Activated CD8-positive, alpha-beta T cell treated with anti-CD3 and anti-CD28 coated beads, Interleukin-2, amount 10 ng/mL, durations not matched to agents 7 days and 5 days (primary cell): ENCODE measurements around the gene NAPA. TPM values are rescaled to one million over a fixed set of nuclear protein-coding genes. Genes with fewer than 3 reads are reported as not detected.

Experiments
- ATAC-seq: fragments of 150-1000 bp; cut with Tn5 transposase; one replicate; pipeline ENCODE4 v1.10.0; 2021; ENCODE audit warnings: moderate library complexity
- CTCF ChIA-PET: fragments of 350-600 bp; sonication (Branson Sonifier 250); formaldehyde crosslinking; loops from one replicate; lab custom pipeline; 2021; ENCODE audit warnings: antibody characterized with exemption; lab: Charles Lee
- POLR2A ChIA-PET: fragments of 350-600 bp; sonication (Branson Sonifier 250); formaldehyde crosslinking; loops from one replicate; lab custom pipeline; 2021; ENCODE audit warnings: antibody characterized with exemption; lab: Charles Lee
- DNase-seq: peaks from one replicate; pipeline ENCODE4 v3.0.0-alpha.2; 2020
- H3K27ac Mint-ChIP-seq: one replicate; pipeline ENCODE4 v1.8.0; 2021; ENCODE audit warnings: mild to moderate bottlenecking, mixed read lengths
- H3K27me3 Mint-ChIP-seq: one replicate; pipeline ENCODE4 v1.8.0; 2021; ENCODE audit warnings: low read depth, mixed read lengths
- H3K36me3 Mint-ChIP-seq: one replicate; pipeline ENCODE4 v1.8.0; 2021; ENCODE audit warnings: low read depth, mixed read lengths
- H3K4me1 Mint-ChIP-seq: one replicate; pipeline ENCODE4 v1.8.0; 2021; ENCODE audit warnings: low read depth, mixed read lengths
- H3K4me3 Mint-ChIP-seq: one replicate; pipeline ENCODE4 v1.8.0; 2021; ENCODE audit warnings: mild to moderate bottlenecking, mixed read lengths
- H3K9me3 Mint-ChIP-seq: one replicate; pipeline ENCODE4 v1.8.0; 2022; ENCODE audit warnings: mixed read lengths; ENCODE audit not compliant: insufficient read depth
- total RNA-seq, 2 experiments: library from RNA; stranded (reverse); gene quantifications; one replicate each; pipeline ENCODE4 v1.2.3, GENCODE V29; 2021

NAPA gene
- total RNA-seq, 2 experiments from 2014 or later, result 90.0 to 103 TPM

- Mint-ChIP-seq H3K27ac (no peak overlapping the region), H3K27me3 (no peaks in the 10 kb centered on the region), H3K4me3 (no peak overlapping the region), H3K36me3 (peaks cover 15% of the 10 kb centered on the region), H3K4me1 (no peaks in the 10 kb centered on the region), H3K9me3 (no peaks in the 10 kb centered on the region)
- CTCF ChIA-PET, result no interaction called here
- POLR2A ChIA-PET, result interaction anchor here (0.8 to 1.0 kb wide), 2 partner anchors 11 to 13 kb away, joined by 3 read pairs; no protein-coding TSS in a partner anchor
- ATAC-seq (no peak), DNase-seq (no peak)
These were observed 14.7 kb downstream of the NAPA start for GRCh38 chr19:47499863-47500830.

GRCh38 chr19:47499371-47499770, 15.5 kb downstream of the NAPA start:
- no peak overlapping the region for H3K4me3 Mint-ChIP-seq
- CTCF ChIA-PET, result interaction anchor here (0.7 kb wide), 1 partner anchor 16 kb away, joined by 3 read pairs; no protein-coding TSS in a partner anchor
- no peak overlapping the region for H3K27ac Mint-ChIP-seq
- H3K4me1 Mint-ChIP-seq, result no peaks in the 10 kb centered on the region
- ATAC-seq (no peak), DNase-seq (no peak)
- POLR2A ChIA-PET, result interaction anchor here (0.6 to 0.8 kb wide), 3 partner anchors 11 to 15 kb away, joined by 3 to 4 read pairs (median 3); no protein-coding TSS in a partner anchor
- H3K27me3 Mint-ChIP-seq, result no peaks in the 10 kb centered on the region
- H3K9me3 Mint-ChIP-seq, result no peaks in the 10 kb centered on the region
- H3K36me3 Mint-ChIP-seq, result peaks cover 15% of the 10 kb centered on the region

- no peak for ATAC-seq
- ChIA-PET POLR2A (interaction anchor here (0.6 kb wide), 1 partner anchor 14 kb away, joined by 4 read pairs; no protein-coding TSS in a partner anchor), CTCF (interaction anchor here (0.7 kb wide), 1 partner anchor 17 kb away, joined by 3 read pairs; no protein-coding TSS in a partner anchor)
- Mint-ChIP-seq H3K9me3 (no peaks in the 10 kb centered on the region), H3K36me3 (peaks cover 15% of the 10 kb centered on the region), H3K4me3 (no peak overlapping the region), H3K27me3 (no peaks in the 10 kb centered on the region), H3K27ac (no peak overlapping the region), H3K4me1 (peaks cover under 1% of the 10 kb centered on the region)
- no peak for DNase-seq
These were observed 16.3 kb downstream of the NAPA start for GRCh38 chr19:47498561-47498960.

GRCh38 chr19:47497821-47498520, 16.9 kb downstream of the NAPA start:
- DNase-seq (no peak), ATAC-seq (no peak)
- Mint-ChIP-seq H3K27ac (no peak overlapping the region), H3K27me3 (no peaks in the 10 kb centered on the region), H3K4me1 (peaks cover 3% of the 10 kb centered on the region), H3K4me3 (no peak overlapping the region), H3K9me3 (no peaks in the 10 kb centered on the region), H3K36me3 (peaks cover 13% of the 10 kb centered on the region)
- POLR2A ChIA-PET, result interaction anchor here (0.7 to 1.1 kb wide), 2 partner anchors 9 to 13 kb away, joined by 3 to 4 read pairs; no protein-coding TSS in a partner anchor
- CTCF ChIA-PET, result no interaction called here

GRCh38 chr19:47497050-47497766, 17.7 kb downstream of the NAPA start:
- POLR2A ChIA-PET, result interaction anchor here (0.7 to 1.1 kb wide), 2 partner anchors 9 to 12 kb away, joined by 3 to 4 read pairs; no protein-coding TSS in a partner anchor
- peak overlapping the region; percentile 8 for H3K27ac Mint-ChIP-seq
- ATAC-seq, result no peak
- no peak overlapping the region for H3K4me3 Mint-ChIP-seq
- peaks cover 7% of the 10 kb centered on the region for H3K4me1 Mint-ChIP-seq
- DNase-seq, result no peak
- CTCF ChIA-PET, result interaction anchor here (1.3 to 2.3 kb wide), 2 partner anchors 13 to 60 kb away, joined by 4 to 8 read pairs; partner anchors contain the start of gene KPTN
- H3K9me3 Mint-ChIP-seq, result no peaks in the 10 kb centered on the region
- peaks cover 8% of the 10 kb centered on the region for H3K36me3 Mint-ChIP-seq
- H3K27me3 Mint-ChIP-seq, result no peaks in the 10 kb centered on the region

GRCh38 chr19:47495478-47496372, 19.1 kb downstream of the NAPA start:
- no peak for DNase-seq
- H3K9me3 Mint-ChIP-seq, result no peaks in the 10 kb centered on the region
- H3K27ac Mint-ChIP-seq, result no peak overlapping the region
- CTCF ChIA-PET, result interaction anchor here (1.0 to 2.3 kb wide), 5 partner anchors 11 to 204 kb away, joined by 3 to 8 read pairs (median 3); partner anchors contain the start of genes DHX34 and KPTN
- no peaks in the 10 kb centered on the region for H3K27me3 Mint-ChIP-seq
- H3K36me3 Mint-ChIP-seq, result peaks cover 8% of the 10 kb centered on the region
- no peak for ATAC-seq
- no peak overlapping the region for H3K4me3 Mint-ChIP-seq
- peaks cover 7% of the 10 kb centered on the region for H3K4me1 Mint-ChIP-seq
- POLR2A ChIA-PET, result interaction anchor here (0.6 to 1.5 kb wide), 3 partner anchors 8 to 157 kb away, joined by 4 to 5 read pairs (median 4); partner anchors contain the start of gene KPTN

GRCh38 chr19:47494729-47495128, 20.1 kb downstream of the NAPA start:
- Mint-ChIP-seq H3K4me1 (peaks cover 7% of the 10 kb centered on the region), H3K4me3 (no peak overlapping the region), H3K27me3 (no peaks in the 10 kb centered on the region), H3K9me3 (no peaks in the 10 kb centered on the region), H3K36me3 (peaks cover 13% of the 10 kb centered on the region), H3K27ac (no peak overlapping the region)
- DNase-seq, result no peak
- POLR2A ChIA-PET, result interaction anchor here (1.0 kb wide), 1 partner anchor 10 kb away, joined by 3 read pairs; no protein-coding TSS in a partner anchor
- ATAC-seq, result no peak
- CTCF ChIA-PET, result interaction anchor here (0.9 to 1.0 kb wide), 2 partner anchors 11 to 58 kb away, joined by 3 to 5 read pairs; partner anchors contain the start of gene KPTN

- Mint-ChIP-seq H3K27me3 (no peaks in the 10 kb centered on the region), H3K27ac (no peak overlapping the region), H3K36me3 (peaks cover 13% of the 10 kb centered on the region), H3K4me3 (no peak overlapping the region), H3K9me3 (no peaks in the 10 kb centered on the region), H3K4me1 (peaks cover 7% of the 10 kb centered on the region)
- no peak for DNase-seq
- ChIA-PET POLR2A (interaction anchor here (1.0 to 1.3 kb wide), 2 partner anchors 9 to 20 kb away, joined by 3 read pairs; no protein-coding TSS in a partner anchor), CTCF (interaction anchor here (0.9 to 1.0 kb wide), 2 partner anchors 10 to 57 kb away, joined by 3 to 5 read pairs; partner anchors contain the start of gene KPTN)
- no peak for ATAC-seq
These were observed 20.7 kb downstream of the NAPA start for GRCh38 chr19:47494211-47494547.

GRCh38 chr19:47493378-47494210, 21.3 kb downstream of the NAPA start:
- Mint-ChIP-seq H3K27ac (peak overlapping the region; percentile 30), H3K27me3 (no peaks in the 10 kb centered on the region), H3K4me1 (peaks cover 7% of the 10 kb centered on the region), H3K9me3 (no peaks in the 10 kb centered on the region), H3K4me3 (no peak overlapping the region), H3K36me3 (peaks cover 13% of the 10 kb centered on the region)
- ATAC-seq (no peak), DNase-seq (no peak)
- POLR2A ChIA-PET, result interaction anchor here (1.0 to 1.3 kb wide), 2 partner anchors 9 to 21 kb away, joined by 3 read pairs; no protein-coding TSS in a partner anchor
- CTCF ChIA-PET, result no interaction called here
